Parathyroid adenoma (tissue), 2 donors: ENCODE measurements around the gene POMGNT2.
"Not testable (repeated sequence)": the region's sequence is repeated elsewhere in the genome, so short reads cannot be mapped to it uniquely, and the experiment has no call there.

Experiments
- H2AFZ ChIP-seq: fragments of 300-600 bp; sonication (generic); one replicate; pipeline ENCODE4 v1.7.0; 2017; ENCODE audit warnings: antibody characterized with exemption, mild to moderate bottlenecking
- H3K27ac ChIP-seq: fragments of 300-600 bp; sonication (generic); one replicate; pipeline ENCODE4 v1.7.0; 2017
- H3K27me3 ChIP-seq: fragments of 300-600 bp; sonication (generic); one replicate; pipeline ENCODE4 v1.7.0; 2017; ENCODE audit warnings: low read length; ENCODE audit not compliant: control insufficient read depth, insufficient read depth
- H3K36me3 ChIP-seq: fragments of 300-600 bp; sonication (generic); one replicate; pipeline ENCODE4 v1.7.0; 2017; ENCODE audit warnings: low read length; ENCODE audit not compliant: control insufficient read depth, insufficient read depth
- H3K4me1 ChIP-seq: fragments of 300-600 bp; sonication (generic); one replicate; pipeline ENCODE4 v1.7.0; 2017; ENCODE audit warnings: control low read depth
- H3K4me2 ChIP-seq: fragments of 300-600 bp; sonication (generic); one replicate; pipeline ENCODE4 v1.7.0; 2017; ENCODE audit warnings: low read length
- H3K4me3 ChIP-seq: fragments of 300-600 bp; sonication (generic); one replicate; pipeline ENCODE4 v1.7.0; 2017; ENCODE audit warnings: low read depth, low read length
- H3K79me2 ChIP-seq: fragments of 300-600 bp; sonication (generic); one replicate; pipeline ENCODE4 v1.7.0; 2017; ENCODE audit warnings: control low read depth
- H3K9ac ChIP-seq: fragments of 300-600 bp; sonication (generic); one replicate; pipeline ENCODE4 v1.7.0; 2017; ENCODE audit warnings: mild to moderate bottlenecking
- H3K9me3 ChIP-seq: fragments of 300-600 bp; sonication (generic); one replicate; pipeline ENCODE4 v1.7.0; 2017; ENCODE audit warnings: low read length; ENCODE audit not compliant: control insufficient read depth
- TF ChIP-seq, protein P1 (sequence below): fragments of 300-600 bp; sonication (generic); IDR thresholded peaks from one replicate; pipeline ENCODE4 v1.7.0; 2017; ENCODE audit warnings: antibody characterized with exemption, mild to moderate bottlenecking
- donor health status: primary hyperparathyroidism.

POMGNT2 gene

GRCh38 chr3:43073836-43074220 is 32.1 kb downstream of the POMGNT2 start:
- Histone ChIP-seq H3K4me1 (no peaks in the 10 kb centered on the region), H3K79me2 (no peaks in the 10 kb centered on the region), H3K27me3 (no peaks in the 10 kb centered on the region), H2AFZ (no peak overlapping the region), H3K4me3 (no peak overlapping the region), H3K9me3 (no peaks in the 10 kb centered on the region), H3K27ac (no peak overlapping the region), H3K36me3 (no peaks in the 10 kb centered on the region), H3K4me2 (no peak overlapping the region), H3K9ac (no peak overlapping the region)
- TF ChIP-seq, protein P1, sequence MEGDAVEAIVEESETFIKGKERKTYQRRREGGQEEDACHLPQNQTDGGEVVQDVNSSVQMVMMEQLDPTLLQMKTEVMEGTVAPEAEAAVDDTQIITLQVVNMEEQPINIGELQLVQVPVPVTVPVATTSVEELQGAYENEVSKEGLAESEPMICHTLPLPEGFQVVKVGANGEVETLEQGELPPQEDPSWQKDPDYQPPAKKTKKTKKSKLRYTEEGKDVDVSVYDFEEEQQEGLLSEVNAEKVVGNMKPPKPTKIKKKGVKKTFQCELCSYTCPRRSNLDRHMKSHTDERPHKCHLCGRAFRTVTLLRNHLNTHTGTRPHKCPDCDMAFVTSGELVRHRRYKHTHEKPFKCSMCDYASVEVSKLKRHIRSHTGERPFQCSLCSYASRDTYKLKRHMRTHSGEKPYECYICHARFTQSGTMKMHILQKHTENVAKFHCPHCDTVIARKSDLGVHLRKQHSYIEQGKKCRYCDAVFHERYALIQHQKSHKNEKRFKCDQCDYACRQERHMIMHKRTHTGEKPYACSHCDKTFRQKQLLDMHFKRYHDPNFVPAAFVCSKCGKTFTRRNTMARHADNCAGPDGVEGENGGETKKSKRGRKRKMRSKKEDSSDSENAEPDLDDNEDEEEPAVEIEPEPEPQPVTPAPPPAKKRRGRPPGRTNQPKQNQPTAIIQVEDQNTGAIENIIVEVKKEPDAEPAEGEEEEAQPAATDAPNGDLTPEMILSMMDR = no peak

- Histone ChIP-seq H3K9me3 (no peaks in the 10 kb centered on the region), H3K36me3 (no peaks in the 10 kb centered on the region), H3K27ac (no peak overlapping the region), H3K79me2 (no peaks in the 10 kb centered on the region), H3K27me3 (no peaks in the 10 kb centered on the region), H3K9ac (no peak overlapping the region), H3K4me3 (no peak overlapping the region), H2AFZ (no peak overlapping the region), H3K4me1 (no peaks in the 10 kb centered on the region), H3K4me2 (no peak overlapping the region)
- TF ChIP-seq, protein P1 = no peak
Measured at GRCh38 chr3:43073116-43073835, 32.6 kb downstream of the POMGNT2 start.

- Histone ChIP-seq H3K27me3 (no peaks in the 10 kb centered on the region), H2AFZ (no peak overlapping the region), H3K9ac (no peak overlapping the region), H3K79me2 (no peaks in the 10 kb centered on the region), H3K27ac (no peak overlapping the region), H3K9me3 (no peaks in the 10 kb centered on the region), H3K4me1 (no peaks in the 10 kb centered on the region), H3K36me3 (no peaks in the 10 kb centered on the region), H3K4me3 (no peak overlapping the region), H3K4me2 (no peak overlapping the region)
- TF ChIP-seq, protein P1 = no peak
Measured at GRCh38 chr3:43072361-43072760, 33.5 kb downstream of the POMGNT2 start.

- Histone ChIP-seq H3K36me3 (no peaks in the 10 kb centered on the region), H3K4me1 (no peaks in the 10 kb centered on the region), H3K4me3 (no peak overlapping the region), H3K9me3 (no peaks in the 10 kb centered on the region), H3K27ac (no peak overlapping the region), H3K79me2 (no peaks in the 10 kb centered on the region), H2AFZ (no peak overlapping the region), H3K27me3 (no peaks in the 10 kb centered on the region), H3K9ac (no peak overlapping the region), H3K4me2 (no peak overlapping the region)
- TF ChIP-seq, protein P1 = no peak
Measured at GRCh38 chr3:43071313-43071893, 34.5 kb downstream of the POMGNT2 start.

GRCh38 chr3:43070670-43071069 is 35.2 kb downstream of the POMGNT2 start:
- H3K27me3 ChIP-seq, H3K9ac ChIP-seq, H3K4me1 ChIP-seq, H3K36me3 ChIP-seq, H3K4me2 ChIP-seq, H2AFZ ChIP-seq, H3K9me3 ChIP-seq, H3K79me2 ChIP-seq, H3K4me3 ChIP-seq, H3K27ac ChIP-seq: not testable (repeated sequence)
